ENCODE measurements around the gene MANSC4.

DNA sequence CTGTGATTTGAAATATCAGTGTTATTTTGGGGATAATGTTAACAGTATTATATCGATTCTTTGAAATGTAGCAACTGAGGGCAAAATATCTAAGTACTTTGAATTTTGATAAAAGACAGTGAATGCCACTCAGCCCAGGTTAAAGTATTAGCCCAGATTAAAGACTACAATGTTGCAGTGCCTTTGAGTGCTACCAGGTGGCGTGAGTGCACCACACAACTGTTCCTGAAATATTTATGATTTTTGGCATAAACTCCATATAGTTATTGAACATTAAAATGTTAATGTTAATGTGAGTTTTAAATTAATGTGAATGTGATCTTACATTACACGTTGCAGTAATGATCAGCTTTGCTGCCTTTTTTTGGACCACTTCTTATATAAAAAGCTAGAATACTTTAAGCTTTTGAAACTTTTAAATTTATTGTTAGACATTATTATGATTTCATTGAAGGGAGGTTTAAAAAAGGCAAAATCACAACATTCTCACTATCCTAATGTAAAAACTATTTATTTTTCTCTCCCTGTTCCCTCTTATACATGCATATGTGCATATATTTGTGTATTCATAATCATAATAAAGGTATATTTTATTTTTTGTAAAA, 46.9 kb downstream of the MANSC4 start:
- TF ChIP-seq, protein P1, sequence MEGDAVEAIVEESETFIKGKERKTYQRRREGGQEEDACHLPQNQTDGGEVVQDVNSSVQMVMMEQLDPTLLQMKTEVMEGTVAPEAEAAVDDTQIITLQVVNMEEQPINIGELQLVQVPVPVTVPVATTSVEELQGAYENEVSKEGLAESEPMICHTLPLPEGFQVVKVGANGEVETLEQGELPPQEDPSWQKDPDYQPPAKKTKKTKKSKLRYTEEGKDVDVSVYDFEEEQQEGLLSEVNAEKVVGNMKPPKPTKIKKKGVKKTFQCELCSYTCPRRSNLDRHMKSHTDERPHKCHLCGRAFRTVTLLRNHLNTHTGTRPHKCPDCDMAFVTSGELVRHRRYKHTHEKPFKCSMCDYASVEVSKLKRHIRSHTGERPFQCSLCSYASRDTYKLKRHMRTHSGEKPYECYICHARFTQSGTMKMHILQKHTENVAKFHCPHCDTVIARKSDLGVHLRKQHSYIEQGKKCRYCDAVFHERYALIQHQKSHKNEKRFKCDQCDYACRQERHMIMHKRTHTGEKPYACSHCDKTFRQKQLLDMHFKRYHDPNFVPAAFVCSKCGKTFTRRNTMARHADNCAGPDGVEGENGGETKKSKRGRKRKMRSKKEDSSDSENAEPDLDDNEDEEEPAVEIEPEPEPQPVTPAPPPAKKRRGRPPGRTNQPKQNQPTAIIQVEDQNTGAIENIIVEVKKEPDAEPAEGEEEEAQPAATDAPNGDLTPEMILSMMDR (conservative IDR thresholded peaks at IDR 0.05 in 1 of 2, IDR thresholded peaks at IDR 0.05 in 1 of 2; ENCODE audit: extremely low read depth in 1 of 2, insufficient read depth in 1 of 2, low read depth in 1 of 2, low read length in 2 of 2) = peak; percentile 91 to 93
- TF ChIP-seq EZH2 (IDR thresholded peaks at IDR 0.05; ENCODE audit: borderline replicate concordance, low read length) = no peak
